H1 (cell line): ENCODE results near the gene TMPRSS12. TPM values are rescaled to one million over a fixed set of nuclear protein-coding genes. Genes with fewer than 3 reads are reported as not detected.

Source experiments
- CTCF ChIA-PET: fragments of 300-600 bp; sonication (Branson Sonifier 250); formaldehyde crosslinking; loops from one replicate; lab custom pipeline; 2021; ENCODE audit not compliant: partially characterized antibody; lab: Charles Lee
- POLR2A ChIA-PET: fragments of 300-600 bp; sonication (Branson Sonifier 250); formaldehyde crosslinking; loops from one replicate; lab custom pipeline; 2021; ENCODE audit warnings: inconsistent platforms; ENCODE audit not compliant: partially characterized antibody; lab: Charles Lee
- DNase-seq, 2 experiments: peaks; one replicate each; pipeline versions ENCODE4 v3.0.0 to v3.0.0-alpha.2; 2010 to 2022; ENCODE audit warnings: low spot score in 2 of 2, low read depth in 1 of 2, mixed read lengths in 1 of 2
- FAIRE-seq: peaks from 2 replicates; lab custom pipeline; 2011; peaks lifted over from hg19 to GRCh38; lab: Jason Lieb, UNC
- H2AFZ ChIP-seq: 2 replicates; pipeline ENCODE4 v1.8.1; 2012; ENCODE audit warnings: low read length, inconsistent platforms
- H2AK5ac ChIP-seq: 2 replicates; pipeline ENCODE4 v1.6.1; 2013; ENCODE audit warnings: low read depth, low read length
- H2BK120ac ChIP-seq: replicated peaks from 2 replicates; pipeline ENCODE3; 2013; ENCODE audit warnings: low read depth, low read length, inconsistent platforms
- H2BK12ac ChIP-seq: 2 replicates; pipeline ENCODE4 v1.6.1; 2013; ENCODE audit warnings: low read depth, low read length
- H2BK15ac ChIP-seq: 2 replicates; pipeline ENCODE4 v1.6.1; 2013; ENCODE audit warnings: low read length
- H2BK20ac ChIP-seq: 2 replicates; pipeline ENCODE4 v1.6.1; 2013; ENCODE audit warnings: low read length
- H2BK5ac ChIP-seq: 2 replicates; pipeline ENCODE4 v1.6.1; 2013; ENCODE audit warnings: low read depth, low read length
- H3K14ac ChIP-seq: 2 replicates; pipeline ENCODE4 v1.6.1; 2013; ENCODE audit warnings: inconsistent platforms; ENCODE audit not compliant: insufficient read length
- H3K18ac ChIP-seq: 2 replicates; pipeline ENCODE4 v1.6.1; 2013; ENCODE audit warnings: low read length; ENCODE audit errors: extremely low read depth
- H3K23ac ChIP-seq: 2 replicates; pipeline ENCODE4 v1.6.1; 2013; ENCODE audit warnings: inconsistent platforms; ENCODE audit not compliant: insufficient read length
- H3K23me2 ChIP-seq: 2 replicates; pipeline ENCODE4 v1.6.1; 2013; ENCODE audit warnings: low read depth, low read length
- H3K27ac ChIP-seq: 2 replicates; pipeline ENCODE4 v1.6.1; 2011; ENCODE audit warnings: low read depth, low read length, inconsistent platforms
- H3K27me3 ChIP-seq, 4 experiments: replicated peaks in 1 of 4; 1 replicate in 1 of 4; 2 replicates in 3 of 4; pipeline versions ENCODE4 v1.6.1 to v1.8.1; 2011 to 2013; ENCODE audit warnings: low read length in 3 of 4, mild to moderate bottlenecking in 3 of 4, inconsistent platforms in 2 of 4, mixed read lengths in 2 of 4, moderate library complexity in 1 of 4; ENCODE audit not compliant: control insufficient read depth in 3 of 4, insufficient read depth in 3 of 4; ENCODE audit errors: extremely low read depth in 1 of 4
- H3K36me3 ChIP-seq, 4 experiments: 2 replicates each; pipeline versions ENCODE4 v1.6.1 to v1.8.1; 2011 to 2013; ENCODE audit warnings: mild to moderate bottlenecking in 4 of 4, low read length in 3 of 4, moderate library complexity in 2 of 4, control low read depth in 1 of 4, inconsistent platforms in 1 of 4; ENCODE audit not compliant: insufficient read depth in 4 of 4, control insufficient read depth in 2 of 4
- H3K4ac ChIP-seq: replicated peaks from 2 replicates; pipeline ENCODE3; 2013; ENCODE audit warnings: low read length, low read depth, mixed read lengths, inconsistent platforms; ENCODE audit not compliant: insufficient read length
- H3K4me1 ChIP-seq, 4 experiments: replicated peaks in 1 of 4; 1 replicate in 1 of 4; 2 replicates in 3 of 4; pipeline versions ENCODE4 v1.6.1 to v1.8.1; 2011 to 2013; ENCODE audit warnings: low read length in 3 of 4, inconsistent platforms in 2 of 4, mixed read lengths in 1 of 4; ENCODE audit not compliant: insufficient read depth in 4 of 4, control insufficient read depth in 3 of 4
- H3K4me2 ChIP-seq, 2 experiments: 2 replicates each; pipeline versions ENCODE4 v1.6.1 to v1.8.1; 2011 to 2013; ENCODE audit warnings: low read depth in 2 of 2, low read length in 2 of 2, control low read depth in 1 of 2, inconsistent platforms in 1 of 2, mild to moderate bottlenecking in 1 of 2; ENCODE audit not compliant: insufficient read depth in 1 of 2
- H3K4me3 ChIP-seq, 4 experiments: fragments of 200-600, 300-600 bp in 1 of 4; sonication (generic), shearing (Covaris generic), sonication (Bioruptor Twin) in 1 of 4; 2 replicates each; pipeline versions ENCODE4 v1.5.1 to v1.8.1; 2011 to 2016; ENCODE audit warnings: low read length in 4 of 4, low read depth in 3 of 4, control low read depth in 2 of 4, inconsistent platforms in 2 of 4, mild to moderate bottlenecking in 2 of 4, mixed read lengths in 1 of 4, moderate library complexity in 1 of 4; ENCODE audit not compliant: insufficient read depth in 2 of 4; ENCODE audit errors: extremely low read depth in 1 of 4
- H3K56ac ChIP-seq: replicated peaks from 2 replicates; pipeline ENCODE3; 2013; ENCODE audit warnings: low read depth, mild to moderate bottlenecking, mixed read lengths, low read length, inconsistent platforms; ENCODE audit not compliant: insufficient read length
- H3K79me1 ChIP-seq: 2 replicates; pipeline ENCODE4 v1.6.1; 2013; ENCODE audit warnings: low read depth, low read length, control low read depth
- H3K79me2 ChIP-seq, 2 experiments: 2 replicates each; pipeline versions ENCODE4 v1.6.1 to v1.8.1; 2012 to 2013; ENCODE audit warnings: low read length in 2 of 2, mild to moderate bottlenecking in 2 of 2, inconsistent platforms in 1 of 2; ENCODE audit not compliant: insufficient read depth in 2 of 2, control insufficient read depth in 1 of 2
- H3K9ac ChIP-seq, 4 experiments: replicated peaks in 1 of 4; 1 replicate in 1 of 4; 2 replicates in 3 of 4; pipeline versions ENCODE4 v1.6.1 to v1.8.1; 2011 to 2013; ENCODE audit warnings: low read depth in 3 of 4, low read length in 3 of 4, control low read depth in 2 of 4, mild to moderate bottlenecking in 2 of 4, moderate library complexity in 2 of 4, inconsistent platforms in 1 of 4; ENCODE audit errors: extremely low read depth in 1 of 4
- H3K9me3 ChIP-seq, 2 experiments: 2 replicates each; pipeline versions ENCODE4 v1.6.1 to v1.8.1; 2012 to 2013; ENCODE audit warnings: mild to moderate bottlenecking in 2 of 2, moderate library complexity in 2 of 2, control low read depth in 1 of 2, inconsistent platforms in 1 of 2, low read depth in 1 of 2, low read length in 1 of 2, mixed read lengths in 1 of 2; ENCODE audit not compliant: insufficient read depth in 2 of 2
- H4K20me1 ChIP-seq, 2 experiments: replicated peaks in 1 of 2; 2 replicates each; pipeline versions ENCODE3 to v1.8.1; 2011 to 2013; ENCODE audit warnings: inconsistent platforms in 2 of 2, low read length in 2 of 2, mild to moderate bottlenecking in 1 of 2; ENCODE audit not compliant: insufficient read depth in 2 of 2, control insufficient read depth in 1 of 2
- H4K5ac ChIP-seq: 2 replicates; pipeline ENCODE4 v1.6.1; 2013; ENCODE audit warnings: low read length, low read depth, mixed read lengths, inconsistent platforms; ENCODE audit not compliant: insufficient read length
- H4K8ac ChIP-seq: 2 replicates; pipeline ENCODE4 v1.8.0; 2013; ENCODE audit warnings: mild to moderate bottlenecking, moderate library complexity, low read length, inconsistent platforms; ENCODE audit not compliant: insufficient read depth; ENCODE audit errors: extremely low read depth
- H4K91ac ChIP-seq: replicated peaks from 2 replicates; pipeline ENCODE3; 2013; ENCODE audit warnings: low read length, mixed read lengths, inconsistent platforms; ENCODE audit not compliant: insufficient read length
- ATF3 ChIP-seq: IDR thresholded peaks from 2 replicates; pipeline ENCODE4 v1.6.1; 2011; ENCODE audit warnings: low read depth, mild to moderate bottlenecking, low read length; ENCODE audit not compliant: insufficient read depth
- BCL11A ChIP-seq, 2 experiments: IDR thresholded peaks; one replicate each; pipeline ENCODE4 v1.6.1; 2011; ENCODE audit warnings: low read depth in 2 of 2, low read length in 2 of 2, mild to moderate bottlenecking in 2 of 2
- CTBP2 ChIP-seq: IDR thresholded peaks from 2 replicates; pipeline ENCODE4 v1.7.0; 2011; ENCODE audit warnings: borderline replicate concordance, mild to moderate bottlenecking, moderate library complexity, mixed read lengths, low read length; ENCODE audit not compliant: insufficient read depth, insufficient read length
- KDM1A ChIP-seq: fragments of 200-600, 300-600 bp; sonication (generic); IDR thresholded peaks from 2 replicates; pipeline ENCODE4 v1.7.1; 2016; ENCODE audit warnings: mild to moderate bottlenecking, low read length, borderline replicate concordance
- KDM5A ChIP-seq: fragments of 200-600 bp; IDR thresholded peaks from 2 replicates; pipeline ENCODE4 v1.7.1; 2012; ENCODE audit warnings: mild to moderate bottlenecking, low read length, inconsistent platforms, mixed read lengths
- RBBP5 ChIP-seq: IDR thresholded peaks from 2 replicates; pipeline ENCODE4 v1.7.1; 2012; ENCODE audit warnings: low read depth, mild to moderate bottlenecking, inconsistent platforms, low read length, moderate library complexity, borderline replicate concordance
- RFX5 ChIP-seq: IDR thresholded peaks from 2 replicates; pipeline ENCODE4 v1.6.1; 2011; ENCODE audit warnings: low read depth, low read length, improper control_type of control experiment, borderline replicate concordance
- SIN3A ChIP-seq, 2 experiments: IDR thresholded peaks in 1 of 2; conservative IDR thresholded peaks in 1 of 2; 2 replicates each; pipeline ENCODE4 v1.6.1; 2011 to 2012; ENCODE audit warnings: low read length in 2 of 2, improper control_type of control experiment in 1 of 2, low read depth in 1 of 2, mild to moderate bottlenecking in 1 of 2
- SIRT6 ChIP-seq: IDR thresholded peaks from one replicate; pipeline ENCODE4 v1.7.1; 2012; ENCODE audit warnings: low read length, inconsistent platforms
- SP1 ChIP-seq: IDR thresholded peaks from 2 replicates; pipeline ENCODE4 v1.6.1; 2011; ENCODE audit warnings: low read depth, low read length
- SUZ12 ChIP-seq: fragments of 200-600 bp; sonication (generic); IDR thresholded peaks from 2 replicates; pipeline ENCODE4 v1.6.1; 2012; ENCODE audit warnings: mild to moderate bottlenecking, inconsistent platforms, low read length, moderate library complexity, mixed read lengths
- TCF12 ChIP-seq: IDR thresholded peaks from 2 replicates; pipeline ENCODE4 v1.6.1; 2011; ENCODE audit warnings: low read depth, mild to moderate bottlenecking, low read length
- TEAD4 ChIP-seq: IDR thresholded peaks from 2 replicates; pipeline ENCODE4 v1.6.1; 2012; ENCODE audit warnings: low read depth, low read length, inconsistent platforms, mixed read lengths
- WGBS, 2 experiments: shearing (Covaris generic) in 1 of 2; methylation state at CpG; one replicate each; pipeline versions ENCODE4 v1.1.6 to v1.1.7; 2013 to 2015; ENCODE audit warnings: low lambda C conversion rate in 2 of 2, mixed read lengths in 2 of 2, inconsistent platforms in 1 of 2, low coverage in 1 of 2, missing lambda C conversion rate in 1 of 2; ENCODE audit not compliant: insufficient replicate concordance in 2 of 2, insufficient coverage in 1 of 2, insufficient read length in 1 of 2; ENCODE audit errors: extremely low coverage in 1 of 2, missing lambda C conversion rate in 1 of 2; 5-methylcytosine and 5-hydroxymethylcytosine counted together
- polyA plus RNA-seq, 7 experiments: library from polyadenylated mRNA; depleted of rRNA in 3 of 7; stranded (reverse) in 5 of 7; unstranded in 2 of 7; fragments of >200 nt in 5 of 7; fragments of 200-250 nt in 2 of 7; gene quantifications; 1 replicate in 5 of 7; 2 replicates in 1 of 7; 4 replicates in 1 of 7; pipeline versions ENCODE4 v1.2.1 to v1.2.3, GENCODE V29; 2011 to 2013; ENCODE audit warnings: missing spikeins in 2 of 7, mixed read lengths in 2 of 7
- total RNA-seq: library from RNA; stranded (reverse); fragmentation: NEBNext Ultra II Directional; extraction: Animal tissue kit (Norgen Biotek cat#: 25700); gene quantifications from 2 replicates; pipeline ENCODE4 v1.2.1, GENCODE V29; 2021

TMPRSS12 gene
- total and polyA plus RNA-seq, 2 of the 8 experiments (the other 6 are each of a cell fraction or from before 2014, with no cell fraction given) = not detected

GRCh38 chr12:50932787-50933280 is 90.1 kb downstream of the TMPRSS12 start:
- no peaks in the 10 kb centered on the region for H3K9me3 ChIP-seq
- H2AFZ ChIP-seq = no peak overlapping the region
- no peak overlapping the region for H3K23ac ChIP-seq
- TF ChIP-seq KDM5A (no peak), TCF12 (no peak), SIRT6 (no peak), KDM1A (no peak), BCL11A (IDR thresholded peaks at IDR 0.05; ENCODE audit: low read depth in 2 of 2, low read length in 2 of 2) (no peak), CTBP2 (no peak), RFX5 (no peak), SUZ12 (no peak), SIN3A (conservative IDR thresholded peaks at IDR 0.05 in 1 of 2, IDR thresholded peaks at IDR 0.05 in 1 of 2; ENCODE audit: low read depth in 1 of 2, low read length in 2 of 2) (no peak), ATF3 (no peak), TEAD4 (no peak), SP1 (no peak), RBBP5 (no peak)
- TF ChIP-seq, all 59 proteins: peak for 0
- no peak overlapping the region for H3K4me2 ChIP-seq
- no peaks in the 10 kb centered on the region for H3K23me2 ChIP-seq
- no peak overlapping the region for H3K56ac ChIP-seq
- H2AK5ac ChIP-seq = no peak overlapping the region
- no peak for DNase-seq
- H3K14ac ChIP-seq = no peak overlapping the region
- H3K4me3 ChIP-seq = no peak overlapping the region
- no peaks in the 10 kb centered on the region for H3K27me3 ChIP-seq
- no peaks in the 10 kb centered on the region for H4K20me1 ChIP-seq
- H2BK120ac ChIP-seq = no peak overlapping the region
- H4K8ac ChIP-seq = no peak overlapping the region
- no peaks in the 10 kb centered on the region for H3K79me1 ChIP-seq
- H2BK5ac ChIP-seq = no peak overlapping the region
- ChIA-PET CTCF (no interaction called here), POLR2A (no interaction called here)
- no peak overlapping the region for H2BK12ac ChIP-seq
- no peak overlapping the region for H2BK15ac ChIP-seq
- no peak overlapping the region for H4K5ac ChIP-seq
- no peak overlapping the region for H4K91ac ChIP-seq
- H3K4ac ChIP-seq = no peak overlapping the region
- WGBS, 2 experiments = 88% methylated on average over 2 of the region's 2 CpGs; no CpG with 5 or more reads in 1 of the 2 experiments
- FAIRE-seq = no peak
- H3K27ac ChIP-seq = no peak overlapping the region
- H3K36me3 ChIP-seq = no peaks in the 10 kb centered on the region
- peaks cover 0 to 3% of the 10 kb centered on the region in 2 experiments; a peak in 1 of 4 replicates for H3K79me2 ChIP-seq
- no peak overlapping the region for H3K9ac ChIP-seq
- H3K4me1 ChIP-seq = no peaks in the 10 kb centered on the region
- H3K18ac ChIP-seq = no peak overlapping the region
- no peak overlapping the region for H2BK20ac ChIP-seq
